OCI-LY7 (cell line): ENCODE measurements around the gene BLMH. TPM values are rescaled to one million over a fixed set of nuclear protein-coding genes. Genes with fewer than 3 reads are reported as not detected.

ENCODE experiments used
- BruUV-seq: library from RNA; stranded (reverse); fragments of 400-500 nt; replicated peaks from 2 replicates; lab custom pipeline; 2021; lab: Mats Ljungman, UMichigan
- CTCF ChIA-PET: fragments of 300-600 bp; sonication (Branson Sonifier 250); formaldehyde crosslinking; loops from one replicate; lab custom pipeline; 2022; ENCODE audit warnings: antibody characterized with exemption; ENCODE audit not compliant: unreplicated experiment; lab: Charles Lee
- POLR2A ChIA-PET: fragments of 300-600 bp; sonication (Branson Sonifier 250); formaldehyde crosslinking; loops from one replicate; lab custom pipeline; 2022; ENCODE audit warnings: antibody characterized with exemption; lab: Charles Lee
- DNase-seq: peaks from one replicate; pipeline ENCODE4 v3.0.0-alpha.2; 2015; ENCODE audit warnings: low spot score
- H2AFZ ChIP-seq: fragments of 200-600 bp; sonication (generic), shearing (Covaris generic); 2 replicates; pipeline ENCODE4 v1.6.1; 2014; ENCODE audit warnings: mild to moderate bottlenecking, antibody characterized with exemption, low read length, moderate library complexity
- H3K27ac ChIP-seq: fragments of 200-600 bp; sonication (generic); 2 replicates; pipeline ENCODE4 v1.5.1; 2014; ENCODE audit warnings: mixed run types, low read depth, mild to moderate bottlenecking, moderate library complexity, low read length, inconsistent platforms; ENCODE audit not compliant: poor library complexity, severe bottlenecking
- H3K36me3 ChIP-seq: fragments of 200-600 bp; sonication (generic); 2 replicates; pipeline ENCODE4 v1.6.1; 2014; ENCODE audit warnings: mild to moderate bottlenecking, antibody characterized with exemption, low read length, moderate library complexity, mixed read lengths; ENCODE audit not compliant: insufficient read depth
- H3K4me1 ChIP-seq: fragments of 200-600 bp; sonication (generic); 2 replicates; pipeline ENCODE4 v1.5.1; 2014; ENCODE audit warnings: mild to moderate bottlenecking, low read length; ENCODE audit not compliant: insufficient read depth, poor library complexity, severe bottlenecking
- H3K4me2 ChIP-seq: fragments of 200-600 bp; sonication (generic); 2 replicates; pipeline ENCODE4 v1.6.1; 2014; ENCODE audit warnings: mild to moderate bottlenecking, low read length
- H3K4me3 ChIP-seq: fragments of 200-600 bp; sonication (generic); 2 replicates; pipeline ENCODE4 v1.5.1; 2014; ENCODE audit warnings: mild to moderate bottlenecking, low read depth, low read length; ENCODE audit not compliant: poor library complexity, severe bottlenecking
- H3K79me2 ChIP-seq: fragments of 200-600 bp; sonication (generic); 2 replicates; pipeline ENCODE4 v1.6.1; 2016; ENCODE audit warnings: low read depth, mild to moderate bottlenecking, low read length, moderate library complexity, mixed read lengths; ENCODE audit not compliant: insufficient read depth
- H3K9me2 ChIP-seq: fragments of 200-600 bp; sonication (generic); 2 replicates; pipeline ENCODE4 v1.6.1; 2016; ENCODE audit warnings: mild to moderate bottlenecking, low read length, mixed read lengths; ENCODE audit not compliant: insufficient read depth
- H3K9me3 ChIP-seq: fragments of 200-600 bp; sonication (generic); 2 replicates; pipeline ENCODE4 v1.6.1; 2014; ENCODE audit warnings: mild to moderate bottlenecking, mixed run types, low read length, mixed read lengths
- H4K20me1 ChIP-seq: fragments of 200-600 bp; sonication (generic); 2 replicates; pipeline ENCODE4 v1.6.1; 2014; ENCODE audit warnings: mild to moderate bottlenecking, antibody characterized with exemption, low read length, moderate library complexity, mixed read lengths; ENCODE audit not compliant: insufficient read depth
- CTCF ChIP-seq: fragments of 200-600 bp; sonication (generic); conservative IDR thresholded peaks from 2 replicates; pipeline ENCODE4 v1.5.1; 2014; ENCODE audit warnings: mild to moderate bottlenecking, antibody characterized with exemption, low read length, moderate library complexity, mixed read lengths
- EZH2phosphoT487 ChIP-seq: fragments of 200-600 bp; sonication (generic); IDR thresholded peaks from 2 replicates; pipeline ENCODE4 v1.6.1; 2018; ENCODE audit warnings: low read depth, borderline replicate concordance, mild to moderate bottlenecking, mixed run types, antibody characterized with exemption, low read length, moderate library complexity, mixed read lengths
- intact Hi-C: fragments of 100-400 bp; cut with micrococcal nuclease; formaldehyde crosslinking; loops from one replicate; pipeline ENCODE4 v1.10.0; 2022; ENCODE audit not compliant: unreplicated experiment
- total RNA-seq, 2 experiments: library from RNA; depleted of rRNA in 1 of 2; stranded (reverse); fragments of >200 nt in 1 of 2; shearing (Covaris generic) in 1 of 2; gene quantifications; 2 replicates each; pipeline ENCODE4 v1.2.3, GENCODE V29; 2014 to 2022

Gene BLMH
- total RNA-seq, 2 experiments from 2014 or later = 35.0 to 65.7 TPM

DNA sequence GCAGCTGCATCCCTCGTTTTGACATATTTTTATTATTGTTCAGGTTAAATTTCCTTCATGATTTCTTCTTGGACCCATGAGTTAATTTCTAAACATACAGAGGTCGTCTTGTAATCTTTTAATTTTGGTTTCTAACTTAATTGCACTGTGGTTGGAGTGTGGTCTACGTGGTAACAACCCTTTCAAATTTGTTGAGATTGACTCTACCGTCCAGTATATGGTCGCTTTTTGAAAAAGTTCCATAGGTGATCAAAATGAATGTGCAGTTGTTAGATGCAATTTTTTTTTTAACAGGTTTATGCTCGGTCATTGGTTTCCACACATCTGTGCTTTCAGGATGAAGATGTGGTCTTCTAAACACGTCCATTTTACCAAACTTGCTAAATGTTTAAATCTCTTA, 45.3 kb downstream of the BLMH start:
- Histone ChIP-seq H3K79me2 (no peaks in the 10 kb centered on the region), H3K4me3 (no peak overlapping the region), H3K4me1 (no peaks in the 10 kb centered on the region), H3K9me2 (no peaks in the 10 kb centered on the region), H3K27ac (no peak overlapping the region), H2AFZ (no peak overlapping the region), H3K9me3 (no peaks in the 10 kb centered on the region), H3K36me3 (peaks cover 51% of the 10 kb centered on the region), H3K4me2 (no peak overlapping the region), H4K20me1 (no peaks in the 10 kb centered on the region)
- intact Hi-C loops = no loop called here
- ChIA-PET POLR2A (interaction anchor here (1.9 kb wide), 1 partner anchor 9 kb away, joined by 4 read pairs; no protein-coding TSS in a partner anchor), CTCF (no interaction called here)
- no TSS peak for BruUV-seq
- no peak for DNase-seq
- TF ChIP-seq CTCF = no peak
- no peak for TF ChIP-seq EZH2phosphoT487

DNA sequence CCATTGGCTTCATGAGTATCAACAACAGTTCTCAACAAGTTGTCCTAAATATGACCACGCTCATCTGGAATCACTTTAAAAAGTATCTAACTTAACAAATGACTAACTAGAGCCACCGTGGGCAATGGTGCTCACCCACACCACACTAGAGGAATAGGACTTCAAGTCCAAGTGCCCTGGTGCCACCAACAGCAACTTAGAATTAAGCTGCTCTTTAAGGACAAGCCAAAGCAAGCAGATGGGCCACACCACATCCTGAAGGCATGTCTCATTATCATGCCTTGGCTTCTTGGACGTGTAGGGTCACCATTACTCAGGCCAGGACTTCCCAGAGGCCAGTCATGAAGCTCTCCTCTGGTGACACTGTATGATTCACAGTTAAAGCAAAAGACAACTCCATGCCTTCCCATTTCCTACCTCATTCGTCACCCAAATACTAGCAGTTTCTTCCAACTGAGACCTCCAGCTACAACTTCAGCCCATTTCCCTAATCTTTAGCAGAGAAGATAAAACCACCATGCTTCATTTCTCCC, 46.8 kb downstream of the BLMH start:
- Histone ChIP-seq H3K9me2 (no peaks in the 10 kb centered on the region), H4K20me1 (no peaks in the 10 kb centered on the region), H3K9me3 (no peaks in the 10 kb centered on the region), H3K79me2 (no peaks in the 10 kb centered on the region), H2AFZ (no peak overlapping the region), H3K4me1 (no peaks in the 10 kb centered on the region), H3K36me3 (peaks cover 36% of the 10 kb centered on the region), H3K4me2 (no peak overlapping the region), H3K27ac (no peak overlapping the region), H3K4me3 (no peak overlapping the region)
- no peak for DNase-seq
- no TSS peak for BruUV-seq
- intact Hi-C loops = no loop called here
- TF ChIP-seq EZH2phosphoT487 = no peak
- no peak for TF ChIP-seq CTCF
- ChIA-PET POLR2A (interaction anchor here (1.2 to 1.9 kb wide), 2 partner anchors 11 kb away, joined by 4 read pairs; no protein-coding TSS in a partner anchor), CTCF (no interaction called here)

DNA sequence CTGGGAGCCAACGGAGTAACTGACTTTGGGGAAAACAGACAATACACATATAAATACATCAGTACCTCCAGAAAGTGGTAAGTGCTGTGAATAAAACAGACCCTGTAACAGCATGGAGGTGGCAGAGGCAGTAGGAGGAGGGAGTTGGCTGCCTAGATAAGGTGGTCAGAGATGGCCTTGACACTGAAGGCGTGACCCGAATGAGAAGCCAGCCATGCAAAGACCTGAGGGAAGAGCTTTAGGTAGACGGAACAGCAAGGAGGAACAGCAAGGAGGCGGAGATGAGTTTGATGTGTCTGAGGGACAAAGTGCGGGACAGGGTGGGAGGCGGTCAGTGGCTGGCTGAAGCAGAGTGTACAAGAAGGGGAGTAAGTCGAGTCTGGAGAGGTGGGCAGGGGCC, 48.2 kb downstream of the BLMH start:
- H4K20me1 ChIP-seq = no peaks in the 10 kb centered on the region
- H3K79me2 ChIP-seq = no peaks in the 10 kb centered on the region
- no peak for DNase-seq
- no peak overlapping the region for H3K27ac ChIP-seq
- intact Hi-C loops = no loop called here
- no peak overlapping the region for H3K4me2 ChIP-seq
- no TSS peak for BruUV-seq
- H3K9me3 ChIP-seq = no peaks in the 10 kb centered on the region
- POLR2A ChIA-PET = no interaction called here
- TF ChIP-seq EZH2phosphoT487 (no peak), CTCF (no peak)
- no peak overlapping the region for H3K4me3 ChIP-seq
- H2AFZ ChIP-seq = no peak overlapping the region
- CTCF ChIA-PET = no interaction called here
- H3K36me3 ChIP-seq = peaks cover 23% of the 10 kb centered on the region
- no peaks in the 10 kb centered on the region for H3K4me1 ChIP-seq
- H3K9me2 ChIP-seq = no peaks in the 10 kb centered on the region
